Neuronal stem cell (in vitro differentiated cells): ENCODE data around the gene MPPED2.

Source experiments
- DNase-seq: peaks from one replicate; pipeline ENCODE4 v3.0.0-alpha.2; 2013; ENCODE audit warnings: low spot score
- H2AFZ ChIP-seq: one replicate; pipeline ENCODE4 v1.6.1; 2013; ENCODE audit warnings: mild to moderate bottlenecking, low read length, inconsistent platforms
- H2AK5ac ChIP-seq: 2 replicates; pipeline ENCODE4 v1.6.1; 2013; ENCODE audit warnings: low read depth, mild to moderate bottlenecking, inconsistent platforms, low read length, moderate library complexity, mixed read lengths
- H2BK120ac ChIP-seq: 2 replicates; pipeline ENCODE4 v1.6.1; 2013; ENCODE audit warnings: low read depth, mild to moderate bottlenecking, inconsistent platforms, low read length, moderate library complexity, mixed read lengths
- H2BK12ac ChIP-seq: one replicate; pipeline ENCODE4 v1.6.1; 2013; ENCODE audit warnings: low read length, inconsistent platforms
- H2BK15ac ChIP-seq: 2 replicates; pipeline ENCODE4 v1.6.1; 2013; ENCODE audit warnings: mild to moderate bottlenecking, low read length, inconsistent platforms, mixed read lengths
- H2BK5ac ChIP-seq: one replicate; pipeline ENCODE4 v1.6.1; 2013; ENCODE audit warnings: inconsistent platforms, mild to moderate bottlenecking, low read length, moderate library complexity
- H3K14ac ChIP-seq: one replicate; pipeline ENCODE4 v1.6.1; 2013; ENCODE audit warnings: low read length, inconsistent platforms
- H3K18ac ChIP-seq: 2 replicates; pipeline ENCODE4 v1.6.1; 2013; ENCODE audit warnings: low read length, inconsistent platforms
- H3K23ac ChIP-seq: 2 replicates; pipeline ENCODE4 v1.6.1; 2013; ENCODE audit warnings: low read depth, mild to moderate bottlenecking, mixed read lengths, low read length, inconsistent platforms; ENCODE audit not compliant: poor library complexity
- H3K27ac ChIP-seq: replicated peaks from 3 replicates; pipeline ENCODE4 v1.5.1; 2013; ENCODE audit warnings: low read length, inconsistent platforms
- H3K27me3 ChIP-seq, 3 experiments: 2 replicates each; pipeline ENCODE4 v1.6.1; 2013; ENCODE audit warnings: low read length in 3 of 3, mild to moderate bottlenecking in 2 of 3, inconsistent platforms in 1 of 3, low read depth in 1 of 3, mixed read lengths in 1 of 3, moderate library complexity in 1 of 3; ENCODE audit not compliant: control insufficient read depth in 3 of 3, insufficient read depth in 3 of 3
- H3K36me3 ChIP-seq, 2 donors: replicated peaks in 1 of 2; 2 replicates each; pipeline ENCODE4 v1.6.1; 2013; ENCODE audit warnings: low read length in 2 of 2; ENCODE audit not compliant: control insufficient read depth in 2 of 2, insufficient read depth in 2 of 2
- H3K4ac ChIP-seq: 2 replicates; pipeline ENCODE4 v1.6.1; 2013; ENCODE audit warnings: inconsistent platforms, mild to moderate bottlenecking, low read length, moderate library complexity
- H3K4me1 ChIP-seq, 2 donors: 1 replicate in 1 of 2; 2 replicates in 1 of 2; pipeline ENCODE4 v1.6.1; 2013; ENCODE audit warnings: low read length in 2 of 2, low read depth in 1 of 2; ENCODE audit not compliant: control insufficient read depth in 2 of 2, insufficient read depth in 1 of 2
- H3K4me2 ChIP-seq: one replicate; pipeline ENCODE4 v1.6.1; 2013; ENCODE audit warnings: mild to moderate bottlenecking, low read length, inconsistent platforms; ENCODE audit not compliant: insufficient read depth, poor library complexity, severe bottlenecking
- H3K4me3 ChIP-seq, 2 donors: 2 replicates each; pipeline ENCODE4 v1.5.1; 2013; ENCODE audit warnings: low read length in 2 of 2, mild to moderate bottlenecking in 2 of 2, inconsistent platforms in 1 of 2, moderate library complexity in 1 of 2
- H3K79me1 ChIP-seq: one replicate; pipeline ENCODE4 v1.6.1; 2013; ENCODE audit warnings: low read depth, mild to moderate bottlenecking, inconsistent platforms, low read length, moderate library complexity
- H3K9ac ChIP-seq: one replicate; pipeline ENCODE4 v1.6.1; 2013; ENCODE audit warnings: mild to moderate bottlenecking, low read depth, low read length, inconsistent platforms; ENCODE audit not compliant: poor library complexity
- H3K9me3 ChIP-seq, 2 donors: replicated peaks in 1 of 2; 2 replicates each; pipeline versions ENCODE3 to v1.6.1; 2013; ENCODE audit warnings: low read length in 2 of 2, mild to moderate bottlenecking in 2 of 2, inconsistent platforms in 1 of 2, low read depth in 1 of 2, mixed read lengths in 1 of 2, moderate library complexity in 1 of 2; ENCODE audit not compliant: control insufficient read depth in 2 of 2, insufficient read depth in 1 of 2
- H4K8ac ChIP-seq: one replicate; pipeline ENCODE4 v1.6.1; 2013; ENCODE audit warnings: low read depth, mild to moderate bottlenecking, inconsistent platforms, low read length, moderate library complexity
- H4K91ac ChIP-seq: one replicate; pipeline ENCODE4 v1.6.1; 2013; ENCODE audit warnings: low read length, low read depth, mild to moderate bottlenecking, inconsistent platforms; ENCODE audit not compliant: poor library complexity
- WGBS, 2 donors: extraction: QIAGEN DNeasy Blood & Tissue Kit; methylation state at CpG; one replicate each; pipeline ENCODE4 v1.1.7; 2013; ENCODE audit warnings: missing lambda C conversion rate in 2 of 2, mixed read lengths in 1 of 2; ENCODE audit not compliant: insufficient read length in 2 of 2, insufficient replicate concordance in 1 of 2; ENCODE audit errors: extremely low coverage in 2 of 2; 5-methylcytosine and 5-hydroxymethylcytosine counted together

The MPPED2 gene

GRCh38 chr11:30487200-30487898, 98.8 kb downstream of the MPPED2 start:
- H3K79me1 ChIP-seq, result no peaks in the 10 kb centered on the region
- H3K9me3 ChIP-seq, result no peaks in the 10 kb centered on the region
- H3K9ac ChIP-seq, result no peak overlapping the region
- WGBS, 2 donors, result no CpG with 5 or more reads among the region's 3 CpGs
- no peak overlapping the region for H2BK120ac ChIP-seq
- H3K27me3 ChIP-seq, result no peaks in the 10 kb centered on the region
- no peak overlapping the region for H2BK5ac ChIP-seq
- H3K27ac ChIP-seq, result no peak overlapping the region
- no peak overlapping the region for H2BK12ac ChIP-seq
- H4K8ac ChIP-seq, result no peak overlapping the region
- no peak overlapping the region for H3K18ac ChIP-seq
- H2AK5ac ChIP-seq, result no peak overlapping the region
- no peak overlapping the region for H3K4ac ChIP-seq
- no peak overlapping the region for H2BK15ac ChIP-seq
- H2AFZ ChIP-seq, result no peak overlapping the region
- H3K36me3 ChIP-seq, result no peaks in the 10 kb centered on the region
- H3K23ac ChIP-seq, result no peak overlapping the region
- H3K4me3 ChIP-seq, result no peak overlapping the region
- no peak overlapping the region for H4K91ac ChIP-seq
- peaks cover 0 to 14% of the 10 kb centered on the region in 2 donors for H3K4me1 ChIP-seq
- no peak for DNase-seq
- H3K14ac ChIP-seq, result no peak overlapping the region
- no peak overlapping the region for H3K4me2 ChIP-seq

GRCh38 chr11:30485756-30486155, 100.4 kb downstream of the MPPED2 start:
- H4K8ac ChIP-seq, result no peak overlapping the region
- no peak overlapping the region for H3K23ac ChIP-seq
- DNase-seq, result no peak
- H3K27me3 ChIP-seq, result no peaks in the 10 kb centered on the region
- H2BK120ac ChIP-seq, result no peak overlapping the region
- no CpG with 5 or more reads among the region's 3 CpGs for WGBS, 2 donors
- H4K91ac ChIP-seq, result no peak overlapping the region
- H3K18ac ChIP-seq, result no peak overlapping the region
- no peak overlapping the region for H2AFZ ChIP-seq
- H2BK15ac ChIP-seq, result no peak overlapping the region
- no peak overlapping the region for H3K4me2 ChIP-seq
- H3K36me3 ChIP-seq, result no peaks in the 10 kb centered on the region
- peaks cover 0 to 19% of the 10 kb centered on the region in 2 donors for H3K4me1 ChIP-seq
- H3K79me1 ChIP-seq, result no peaks in the 10 kb centered on the region
- H2AK5ac ChIP-seq, result no peak overlapping the region
- H3K27ac ChIP-seq, result no peak overlapping the region
- H2BK12ac ChIP-seq, result no peak overlapping the region
- no peak overlapping the region for H2BK5ac ChIP-seq
- H3K9ac ChIP-seq, result no peak overlapping the region
- no peaks in the 10 kb centered on the region for H3K9me3 ChIP-seq
- H3K4me3 ChIP-seq, result no peak overlapping the region
- H3K4ac ChIP-seq, result no peak overlapping the region
- H3K14ac ChIP-seq, result no peak overlapping the region

- no peak overlapping the region for H4K91ac ChIP-seq
- no peak for DNase-seq
- H2BK12ac ChIP-seq, result no peak overlapping the region
- H3K9ac ChIP-seq, result no peak overlapping the region
- H2AFZ ChIP-seq, result no peak overlapping the region
- H4K8ac ChIP-seq, result no peak overlapping the region
- no peak overlapping the region for H3K4me3 ChIP-seq
- no peak overlapping the region for H2BK5ac ChIP-seq
- no peak overlapping the region for H3K14ac ChIP-seq
- H3K79me1 ChIP-seq, result no peaks in the 10 kb centered on the region
- H3K27me3 ChIP-seq, result no peaks in the 10 kb centered on the region
- H3K18ac ChIP-seq, result no peak overlapping the region
- H3K36me3 ChIP-seq, result no peaks in the 10 kb centered on the region
- no CpG with 5 or more reads among the region's 3 CpGs for WGBS, 2 donors
- H3K23ac ChIP-seq, result no peak overlapping the region
- no peak overlapping the region for H3K4me2 ChIP-seq
- no peak overlapping the region for H3K27ac ChIP-seq
- no peak overlapping the region for H2BK15ac ChIP-seq
- H2AK5ac ChIP-seq, result no peak overlapping the region
- peaks cover 0 to 18% of the 10 kb centered on the region in 2 donors for H3K4me1 ChIP-seq
- no peak overlapping the region for H3K4ac ChIP-seq
- H3K9me3 ChIP-seq, result no peaks in the 10 kb centered on the region
- H2BK120ac ChIP-seq, result no peak overlapping the region
Measured at GRCh38 chr11:30485222-30485621, 100.9 kb downstream of the MPPED2 start.

GRCh38 chr11:30483056-30483455, 103.1 kb downstream of the MPPED2 start:
- DNase-seq, result no peak

More at GRCh38 chr11:30483056-30483455, 103.1 kb downstream of the MPPED2 start:
- H3K23ac ChIP-seq, result no peak overlapping the region
- no peaks in the 10 kb centered on the region for H3K36me3 ChIP-seq
- no peak overlapping the region for H2BK15ac ChIP-seq
- H2BK120ac ChIP-seq, result no peak overlapping the region
- no CpG with 5 or more reads among the region's 3 CpGs for WGBS, 2 donors
- H3K14ac ChIP-seq, result no peak overlapping the region
- H3K4ac ChIP-seq, result no peak overlapping the region
- H4K91ac ChIP-seq, result no peak overlapping the region
- no peak overlapping the region for H4K8ac ChIP-seq
- no peak overlapping the region for H2AFZ ChIP-seq
- H3K27ac ChIP-seq, result no peak overlapping the region
- H3K79me1 ChIP-seq, result no peaks in the 10 kb centered on the region
- no peak overlapping the region for H3K9ac ChIP-seq
- H3K4me2 ChIP-seq, result no peak overlapping the region
- no peak overlapping the region for H3K18ac ChIP-seq
- no peak overlapping the region for H2BK12ac ChIP-seq
- peaks cover 0 to 9% of the 10 kb centered on the region in 2 donors for H3K4me1 ChIP-seq
- no peaks in the 10 kb centered on the region for H3K9me3 ChIP-seq
- no peak overlapping the region for H2AK5ac ChIP-seq
- H3K4me3 ChIP-seq, result no peak overlapping the region
- H2BK5ac ChIP-seq, result no peak overlapping the region
- no peaks in the 10 kb centered on the region for H3K27me3 ChIP-seq
